Activated T-cell treated with anti-CD3 and anti-CD28 coated beads, Interleukin-2, amount 50 U/mL, for 72 hours (primary cell): ENCODE data around the gene S100A9. TPM values are rescaled to one million over a fixed set of nuclear protein-coding genes. Genes with fewer than 3 reads are reported as not detected.
"Not testable (repeated sequence)": the region's sequence is repeated elsewhere in the genome, so short reads cannot be mapped to it uniquely, and the experiment has no call there.

Source experiments
- ATAC-seq, 2 donors: fragments of 150-1000 bp; cut with Tn5 transposase; replicated peaks in 1 of 2; 2 replicates each; pipeline ENCODE4 v1.10.0; 2021; ENCODE audit warnings: moderate library complexity in 2 of 2, mild to moderate bottlenecking in 1 of 2
- DNase-seq, 2 donors: peaks; one replicate each; pipeline ENCODE4 v3.0.0; 2021 to 2022; ENCODE audit warnings: mixed read lengths in 1 of 2
- H3K27ac Mint-ChIP-seq: one replicate; pipeline ENCODE4 v1.8.0; 2022; ENCODE audit warnings: mild to moderate bottlenecking, moderate library complexity, mixed read lengths
- H3K27me3 Mint-ChIP-seq: one replicate; pipeline ENCODE4 v1.8.0; 2022; ENCODE audit warnings: low read depth, mixed read lengths
- H3K36me3 Mint-ChIP-seq, 2 donors: one replicate each; pipeline ENCODE4 v1.8.0; 2022; ENCODE audit warnings: mixed read lengths in 2 of 2, mild to moderate bottlenecking in 1 of 2; ENCODE audit not compliant: insufficient read depth in 2 of 2
- H3K4me1 Mint-ChIP-seq: one replicate; pipeline ENCODE4 v1.8.0; 2022; ENCODE audit warnings: low read depth, mixed read lengths
- H3K4me3 Mint-ChIP-seq, 2 donors: one replicate each; pipeline ENCODE4 v1.8.0; 2022; ENCODE audit warnings: mild to moderate bottlenecking in 2 of 2, mixed read lengths in 2 of 2, moderate library complexity in 2 of 2
- H3K9me3 Mint-ChIP-seq, 2 donors: one replicate each; pipeline ENCODE4 v1.8.0; 2022; ENCODE audit warnings: mixed read lengths in 2 of 2
- total RNA-seq, 2 donors: library from RNA; stranded (reverse); gene quantifications; one replicate each; pipeline ENCODE4 v1.2.3, GENCODE V29; 2022

Gene S100A9
- total RNA-seq, 2 donors from 2014 or later: not detected

DNA sequence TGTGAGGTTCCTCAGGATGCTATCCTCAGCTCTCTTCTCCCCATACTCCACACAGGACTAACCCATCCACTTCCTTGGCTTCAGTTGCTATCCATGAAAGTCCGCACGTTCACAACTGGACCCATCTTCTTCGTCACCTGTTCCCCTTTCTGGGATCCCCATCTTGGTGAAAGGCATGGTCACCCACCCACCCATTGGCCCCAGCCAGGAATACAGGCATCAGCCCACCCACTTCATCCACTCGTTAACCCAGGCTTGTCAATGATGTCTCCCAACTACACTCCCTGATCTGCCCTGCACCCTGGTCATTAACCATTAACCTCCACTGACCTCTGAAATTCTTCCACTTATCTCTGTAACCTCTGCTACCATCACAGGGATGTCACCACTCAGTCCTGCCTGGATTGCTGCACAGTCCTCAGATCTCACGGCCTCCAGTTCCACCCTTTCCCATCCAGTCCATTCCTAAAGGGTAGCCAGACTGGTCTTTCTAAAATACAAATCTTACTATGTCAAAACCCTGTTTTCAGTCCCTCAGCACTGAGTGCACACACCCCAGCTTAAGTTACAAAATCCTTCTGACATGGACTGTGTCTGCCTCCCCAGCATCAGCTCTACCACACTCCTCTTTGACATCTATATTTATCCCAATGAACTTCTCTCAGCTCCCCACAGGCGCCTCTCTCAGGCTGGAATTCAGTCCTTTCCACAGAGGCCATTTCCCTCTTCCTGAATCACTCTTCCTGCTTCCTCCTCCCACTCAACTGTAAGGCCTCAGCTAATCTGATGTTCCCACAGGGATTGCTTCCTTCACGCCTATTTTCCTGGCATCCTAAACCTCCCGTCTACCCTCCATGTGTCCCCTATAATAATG, 19.4 kb upstream of the S100A9 start:
- no peak overlapping the region for H3K4me3 Mint-ChIP-seq
- DNase-seq (no peak), ATAC-seq (no peak)
- peaks cover 31% of the 10 kb centered on the region for H3K4me1 Mint-ChIP-seq
- peaks cover 0 to 2% of the 10 kb centered on the region in 2 donors for H3K9me3 Mint-ChIP-seq
- no peak overlapping the region for H3K27ac Mint-ChIP-seq
- no peaks in the 10 kb centered on the region for H3K36me3 Mint-ChIP-seq
- no peaks in the 10 kb centered on the region for H3K27me3 Mint-ChIP-seq

DNA sequence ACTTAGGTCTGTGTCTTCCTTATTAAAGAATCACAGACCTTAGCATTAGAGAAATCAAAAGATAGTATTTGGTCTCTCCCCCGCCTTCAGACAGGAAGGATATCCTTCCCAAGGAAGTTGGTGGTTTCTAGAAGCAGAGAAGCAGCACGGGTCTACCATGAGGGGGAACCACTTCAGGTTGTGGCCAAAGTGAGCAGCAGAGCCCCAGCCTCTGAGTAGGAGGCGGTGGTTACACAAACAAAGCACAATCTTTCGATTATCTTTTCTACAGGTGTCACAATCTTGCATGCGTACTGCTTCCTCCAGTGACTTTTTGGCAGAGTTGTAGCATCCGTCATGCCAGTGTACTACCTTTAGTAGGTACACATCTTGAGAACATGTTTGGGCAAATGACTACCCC, 17.9 kb upstream of the S100A9 start:
- no peaks in the 10 kb centered on the region for H3K27me3 Mint-ChIP-seq
- no peaks in the 10 kb centered on the region for H3K36me3 Mint-ChIP-seq
- no peak overlapping the region for H3K4me3 Mint-ChIP-seq
- no peak overlapping the region for H3K27ac Mint-ChIP-seq
- ATAC-seq (peak; percentile 28 to 45), DNase-seq (no peak)
- H3K4me1 Mint-ChIP-seq: peaks cover 47% of the 10 kb centered on the region
- H3K9me3 Mint-ChIP-seq: peaks cover 0 to 2% of the 10 kb centered on the region in 2 donors

DNA sequence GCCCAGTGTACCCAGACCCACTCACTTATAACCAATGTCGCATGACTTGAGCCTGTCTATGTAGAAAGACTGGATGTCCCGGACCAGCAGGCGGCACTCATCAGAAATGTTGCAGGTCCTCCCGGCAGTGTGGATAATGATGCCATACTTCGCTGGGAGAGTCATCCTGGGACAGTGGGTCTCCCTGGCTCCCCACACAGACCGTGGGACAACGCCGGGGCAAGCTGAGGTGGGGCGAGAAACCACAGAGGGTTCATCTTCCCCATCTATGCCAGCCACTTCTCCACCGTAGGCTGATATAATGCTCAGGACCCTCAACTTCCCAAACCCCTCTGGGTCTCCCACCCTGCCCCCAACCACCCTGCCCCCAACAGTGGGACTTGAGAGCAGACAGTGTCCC, 17.3 kb upstream of the S100A9 start:
- Mint-ChIP-seq H3K27me3 (peaks cover 2% of the 10 kb centered on the region), H3K4me3 (no peak overlapping the region), H3K9me3 (peaks cover 0 to 2% of the 10 kb centered on the region in 2 donors), H3K36me3 (no peaks in the 10 kb centered on the region), H3K27ac (no peak overlapping the region), H3K4me1 (peaks cover 53% of the 10 kb centered on the region)
- ATAC-seq (no peak), DNase-seq (no peak)

DNA sequence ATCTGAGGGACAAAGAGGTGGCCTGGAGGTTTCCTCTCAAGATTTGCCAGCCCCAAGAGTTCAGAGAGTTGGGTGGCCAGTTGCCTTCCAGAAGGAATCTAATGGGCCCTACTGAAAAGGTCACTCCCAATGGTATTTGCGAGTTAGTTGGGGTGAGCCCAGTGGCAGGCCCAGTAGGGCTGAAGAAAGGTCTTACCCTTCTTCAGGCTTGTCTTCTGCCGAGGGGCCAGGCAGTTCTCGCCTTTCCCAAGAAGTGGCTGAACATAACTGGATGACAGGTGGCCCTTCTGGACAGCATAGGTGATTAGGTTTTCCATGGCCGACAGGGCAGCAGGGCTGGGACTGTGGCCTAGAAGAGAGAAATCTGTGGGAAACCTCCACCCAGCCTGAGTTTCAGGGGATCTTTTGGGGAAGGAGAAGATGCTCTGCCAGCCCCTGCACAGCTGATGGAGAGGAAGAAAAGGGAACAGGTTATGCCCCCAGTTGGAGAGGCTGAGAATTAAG, 16.2 kb upstream of the S100A9 start:
- Mint-ChIP-seq H3K27ac (no peak overlapping the region), H3K4me1 (peaks cover 64% of the 10 kb centered on the region), H3K4me3 (no peak overlapping the region), H3K27me3 (peaks cover 13% of the 10 kb centered on the region), H3K36me3 (no peaks in the 10 kb centered on the region), H3K9me3 (peaks cover 0 to 2% of the 10 kb centered on the region in 2 donors)
- ATAC-seq: no peak
- no peak for DNase-seq

DNA sequence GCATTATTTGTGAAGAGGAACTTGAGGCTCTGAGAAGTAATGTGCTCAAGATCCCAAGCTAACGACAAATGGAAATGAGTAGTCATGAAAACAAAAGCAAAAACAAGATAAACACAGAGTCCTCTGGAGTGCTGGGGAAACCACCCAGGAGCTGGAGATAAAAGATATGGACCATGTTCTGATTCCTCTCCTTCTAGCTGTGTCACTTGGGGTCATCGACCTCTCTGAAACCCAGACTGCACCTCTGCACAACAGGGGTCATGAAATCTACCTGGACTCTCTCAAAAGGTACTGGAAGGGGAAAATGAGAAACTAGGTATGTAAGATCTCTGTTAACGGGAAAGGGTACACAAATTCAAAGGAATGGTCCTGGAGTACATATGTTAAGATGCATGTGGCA, 15.5 kb upstream of the S100A9 start:
- H3K36me3 Mint-ChIP-seq: no peaks in the 10 kb centered on the region
- peaks cover 68% of the 10 kb centered on the region for H3K4me1 Mint-ChIP-seq
- H3K9me3 Mint-ChIP-seq: peaks cover 0 to 2% of the 10 kb centered on the region in 2 donors
- H3K4me3 Mint-ChIP-seq: no peak overlapping the region
- H3K27ac Mint-ChIP-seq: no peak overlapping the region
- no peak for DNase-seq
- H3K27me3 Mint-ChIP-seq: peaks cover 20% of the 10 kb centered on the region
- ATAC-seq: no peak

DNA sequence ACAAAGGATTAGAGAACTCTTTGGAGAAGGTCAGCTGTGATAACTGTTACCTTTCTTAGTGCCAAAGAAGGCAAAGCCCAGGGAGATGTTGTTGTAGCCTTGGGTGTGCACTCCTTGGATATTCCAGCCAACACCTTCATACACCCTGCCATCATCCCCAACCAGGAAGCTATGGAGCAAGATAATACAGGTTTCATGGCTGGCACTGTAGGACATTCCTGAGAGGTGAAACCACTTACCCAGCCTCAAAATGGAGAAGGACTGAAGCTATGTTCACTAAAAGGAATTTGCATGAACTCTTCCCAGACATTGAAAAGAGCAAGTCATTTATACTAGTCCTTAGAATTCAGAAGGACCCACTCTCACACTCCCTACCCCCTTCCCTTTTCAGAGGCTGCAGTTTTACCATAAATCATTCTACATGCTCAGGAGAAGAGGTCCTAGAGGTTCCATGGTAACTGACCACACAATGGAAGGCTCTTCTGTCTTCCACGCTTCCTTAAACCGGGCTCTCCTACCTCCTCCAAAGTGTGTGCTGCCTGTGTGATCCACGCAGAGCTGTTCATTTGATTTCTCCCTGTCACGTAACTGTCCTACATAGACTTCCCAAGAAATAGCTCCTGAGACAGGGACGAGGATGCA, 14.5 kb upstream of the S100A9 start:
- DNase-seq (no peak), ATAC-seq (peak in 1 of 2 donors; percentile 7)
- peaks cover 68% of the 10 kb centered on the region for H3K4me1 Mint-ChIP-seq
- peak overlapping the region; percentile 30 for H3K27ac Mint-ChIP-seq
- H3K9me3 Mint-ChIP-seq: peaks cover 0 to 2% of the 10 kb centered on the region in 2 donors
- peaks cover 23% of the 10 kb centered on the region for H3K27me3 Mint-ChIP-seq
- peak overlapping the region; percentile 26 to 45 for H3K4me3 Mint-ChIP-seq
- no peaks in the 10 kb centered on the region for H3K36me3 Mint-ChIP-seq

DNA sequence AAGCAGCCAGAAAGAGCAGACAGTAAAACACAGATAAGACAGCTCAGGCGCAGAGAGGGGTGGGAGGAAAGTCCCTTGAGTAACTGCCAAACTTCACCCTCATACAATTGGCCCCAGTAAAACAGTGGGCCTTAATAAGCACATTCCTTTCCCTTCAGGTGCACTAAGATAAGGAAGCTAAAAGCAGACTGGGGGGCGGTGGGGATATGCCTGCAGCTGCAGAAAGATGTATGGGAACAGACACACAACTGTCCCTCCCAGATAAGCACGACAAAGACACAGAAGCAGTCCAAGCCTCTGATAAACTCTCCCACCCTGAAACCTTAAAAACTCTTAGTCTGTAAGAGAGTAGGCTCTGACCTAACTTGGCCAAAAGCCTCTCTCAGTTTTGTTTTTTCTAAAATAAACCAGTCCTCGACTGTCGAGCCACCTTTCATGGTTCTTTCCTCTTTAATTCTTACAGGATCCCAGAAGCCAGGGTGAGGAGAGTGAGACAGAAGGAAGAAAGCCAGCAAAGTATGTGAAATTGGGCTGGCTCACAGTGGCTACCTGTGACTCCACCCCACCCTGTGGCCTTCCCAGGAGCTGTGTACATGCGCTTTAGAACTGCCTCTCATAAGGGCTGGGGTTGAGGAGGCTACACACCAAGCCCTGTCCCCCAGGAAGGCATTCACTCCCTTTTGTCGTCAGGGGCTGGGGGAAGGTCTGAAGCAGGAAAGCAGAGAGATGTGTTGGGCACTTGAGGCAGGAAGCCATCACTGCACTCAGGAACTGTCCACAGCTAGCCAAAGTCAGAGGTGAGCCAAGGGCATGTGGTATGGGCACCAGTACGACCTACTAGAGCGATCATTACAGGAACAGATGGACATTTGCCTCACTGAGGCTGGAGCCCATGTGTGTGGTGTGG, 13.6 kb upstream of the S100A9 start:
- peaks cover 26% of the 10 kb centered on the region for H3K27me3 Mint-ChIP-seq
- H3K4me3 Mint-ChIP-seq: peak overlapping the region; percentile 26 to 45
- peak in 1 of 2 donors; percentile 12 for DNase-seq
- ATAC-seq: peak in 1 of 2 donors; percentile 22
- H3K36me3 Mint-ChIP-seq: no peaks in the 10 kb centered on the region
- peak overlapping the region; percentile 30 for H3K27ac Mint-ChIP-seq
- H3K9me3 Mint-ChIP-seq: no peaks in the 10 kb centered on the region
- peaks cover 64% of the 10 kb centered on the region for H3K4me1 Mint-ChIP-seq

DNA sequence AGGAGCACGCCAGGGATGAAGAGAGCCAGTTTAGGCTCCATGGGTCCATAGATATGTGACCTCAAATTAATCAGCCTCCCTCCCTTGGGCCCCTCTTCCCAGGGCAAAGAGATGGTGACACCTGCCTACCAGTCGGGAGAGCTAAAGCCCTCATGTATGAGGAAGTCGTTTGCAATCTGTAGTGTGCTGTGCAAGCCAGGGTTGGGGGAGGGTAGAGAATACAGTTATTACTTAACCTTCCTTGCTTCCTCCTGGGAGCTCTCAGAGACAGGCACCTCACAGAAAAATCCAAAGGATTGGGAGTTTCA, 13.0 kb upstream of the S100A9 start:
- Mint-ChIP-seq H3K27me3 (peaks cover 32% of the 10 kb centered on the region), H3K9me3 (no peaks in the 10 kb centered on the region), H3K4me3 (peak overlapping the region in 1 of 2 donors; percentile 45), H3K36me3 (no peaks in the 10 kb centered on the region), H3K4me1 (peaks cover 61% of the 10 kb centered on the region), H3K27ac (no peak overlapping the region)
- ATAC-seq (no peak), DNase-seq (no peak)

DNA sequence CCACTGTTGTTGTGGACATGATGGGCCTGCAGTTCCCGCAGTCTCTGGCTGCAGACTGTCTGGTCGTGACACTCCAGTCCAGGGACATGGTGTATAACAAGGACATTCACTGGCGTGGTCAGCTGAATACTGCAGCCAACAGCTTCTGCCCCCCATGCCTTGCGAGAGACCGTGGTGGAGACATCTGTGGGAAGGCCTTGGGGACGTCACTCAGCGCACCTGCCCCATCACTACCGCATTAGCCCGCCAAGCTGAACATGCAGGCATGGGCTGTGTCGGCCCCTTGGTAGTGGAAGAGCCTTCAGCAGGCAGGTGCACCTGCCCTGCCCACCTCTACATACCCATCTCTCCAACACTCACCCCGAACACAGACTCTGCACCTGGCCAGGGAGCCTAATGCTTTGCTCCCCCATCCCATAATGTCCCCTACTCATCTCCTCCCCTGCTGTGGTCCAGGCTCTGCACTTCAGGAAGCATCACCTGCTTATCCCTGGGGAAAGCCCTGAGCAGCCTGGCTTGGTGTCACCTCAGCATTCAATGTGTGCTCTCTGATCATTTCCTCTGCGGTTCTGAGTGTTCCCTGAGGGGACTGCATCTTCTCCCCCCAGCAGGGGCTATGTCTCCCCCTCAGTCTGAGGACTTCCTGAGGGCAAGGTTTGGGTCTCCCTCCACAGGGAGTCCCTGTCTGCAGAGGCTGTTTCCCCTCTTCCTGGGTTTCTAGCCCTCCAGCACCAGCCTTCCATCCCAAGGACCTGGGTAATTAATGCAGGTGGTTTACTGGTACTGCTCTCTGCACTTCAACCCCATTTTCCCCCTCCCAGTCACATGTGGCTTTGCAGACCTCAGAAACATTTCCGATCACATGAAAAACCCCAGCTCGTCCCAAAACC, 12.2 kb upstream of the S100A9 start:
- no peaks in the 10 kb centered on the region for H3K9me3 Mint-ChIP-seq
- ATAC-seq (peak; percentile 59 to 68), DNase-seq (peak; percentile 21 to 34)
- H3K36me3 Mint-ChIP-seq: no peaks in the 10 kb centered on the region
- peak overlapping the region; percentile 25 to 67 for H3K4me3 Mint-ChIP-seq
- peaks cover 55% of the 10 kb centered on the region for H3K4me1 Mint-ChIP-seq
- no peak overlapping the region for H3K27ac Mint-ChIP-seq
- H3K27me3 Mint-ChIP-seq: peaks cover 35% of the 10 kb centered on the region

DNA sequence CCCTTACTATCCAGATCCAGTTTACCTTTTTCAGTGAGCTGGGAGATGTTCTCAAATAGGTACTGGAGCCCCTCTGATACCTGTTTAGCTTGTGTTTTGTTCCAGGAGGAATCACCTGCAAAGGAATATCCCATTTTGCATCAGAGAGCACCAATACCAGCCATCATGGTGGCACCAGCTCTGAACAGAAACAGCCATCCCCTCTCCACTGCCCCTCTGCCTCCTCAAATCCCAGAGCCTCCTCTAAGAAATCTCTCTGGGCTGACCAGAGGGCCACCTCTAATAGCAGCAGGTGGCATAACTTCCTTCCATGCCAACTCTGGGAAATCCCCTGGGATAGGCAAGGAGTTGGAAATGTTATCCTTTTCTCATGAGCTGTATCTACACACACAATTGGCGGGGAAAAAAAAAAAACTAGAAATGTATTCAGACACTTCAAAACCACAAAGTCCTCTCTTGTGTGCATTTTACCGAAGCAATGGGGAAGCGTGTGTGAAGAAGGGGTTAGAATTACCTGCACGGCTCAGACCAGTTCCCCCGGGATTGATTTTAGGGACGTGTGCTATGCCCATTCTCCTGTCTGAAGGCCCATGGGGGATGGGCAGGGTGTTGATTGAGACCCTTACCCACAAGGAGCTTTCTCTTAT, 11.5 kb upstream of the S100A9 start:
- H3K27me3 Mint-ChIP-seq: peaks cover 35% of the 10 kb centered on the region

DNA sequence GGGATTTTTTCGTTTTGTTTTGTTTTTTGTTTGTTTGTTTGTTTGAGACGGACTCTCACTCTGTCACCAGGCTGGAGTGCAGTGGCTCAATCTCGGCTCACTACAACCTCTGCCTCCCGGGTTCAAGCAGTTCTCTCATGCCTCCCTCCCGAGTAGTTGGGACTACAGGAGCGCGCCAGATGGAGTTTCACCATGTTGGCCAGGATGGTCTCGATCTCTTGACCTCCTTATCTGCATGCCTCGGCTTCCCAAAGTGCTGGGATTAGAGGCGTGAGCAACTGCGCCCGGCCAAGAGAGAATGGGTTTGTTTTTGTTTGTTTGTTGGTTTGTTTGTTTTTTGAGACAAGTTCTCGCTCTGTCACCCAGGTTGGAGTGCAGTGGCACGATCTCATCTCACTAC, 10.6 kb upstream of the S100A9 start:
- H3K36me3 Mint-ChIP-seq, DNase-seq, H3K4me3 Mint-ChIP-seq, H3K27ac Mint-ChIP-seq, H3K9me3 Mint-ChIP-seq, ATAC-seq: not testable (repeated sequence)
- Mint-ChIP-seq H3K4me1 (peaks cover 49% of the 10 kb centered on the region), H3K27me3 (peaks cover 35% of the 10 kb centered on the region)

More for the DNA sequence above, 11.5 kb upstream of the S100A9 start:
- H3K27ac Mint-ChIP-seq: no peak overlapping the region
- H3K9me3 Mint-ChIP-seq: no peaks in the 10 kb centered on the region
- peaks cover 49% of the 10 kb centered on the region for H3K4me1 Mint-ChIP-seq
- no peaks in the 10 kb centered on the region for H3K36me3 Mint-ChIP-seq
- DNase-seq (no peak), ATAC-seq (peak; percentile 13 to 21)
- peak overlapping the region; percentile 25 to 67 for H3K4me3 Mint-ChIP-seq

DNA sequence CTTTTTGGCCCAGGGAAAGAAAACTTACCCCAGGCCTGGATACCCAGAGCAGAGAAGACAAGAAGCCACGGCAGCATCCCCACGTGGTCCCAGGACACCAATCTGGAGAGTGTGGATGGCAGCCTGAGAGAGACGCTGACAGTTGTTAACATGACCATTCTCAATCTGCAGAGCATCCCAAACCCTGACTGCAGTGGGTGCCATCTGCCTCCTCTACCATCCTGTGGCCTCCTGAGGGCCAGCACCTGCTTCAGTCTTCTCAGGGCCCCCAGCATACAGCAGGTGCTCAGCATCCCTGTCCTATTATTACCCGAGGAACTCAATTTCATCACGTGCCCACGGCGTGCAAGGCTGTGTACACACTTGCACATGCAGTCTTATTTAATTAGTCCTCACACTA, 9.8 kb upstream of the S100A9 start:
- no peak overlapping the region for H3K4me3 Mint-ChIP-seq
- H3K27ac Mint-ChIP-seq: no peak overlapping the region
- no peak for ATAC-seq
- peaks cover 46% of the 10 kb centered on the region for H3K4me1 Mint-ChIP-seq
- no peak for DNase-seq
- H3K36me3 Mint-ChIP-seq: no peaks in the 10 kb centered on the region
- peaks cover 39% of the 10 kb centered on the region for H3K27me3 Mint-ChIP-seq
- no peaks in the 10 kb centered on the region for H3K9me3 Mint-ChIP-seq
